ENCODE results near the gene HOMER2.

GRCh38 chr15:82870727-82871320, 81.7 kb downstream of the HOMER2 start:
- TF ChIP-seq, protein P1, sequence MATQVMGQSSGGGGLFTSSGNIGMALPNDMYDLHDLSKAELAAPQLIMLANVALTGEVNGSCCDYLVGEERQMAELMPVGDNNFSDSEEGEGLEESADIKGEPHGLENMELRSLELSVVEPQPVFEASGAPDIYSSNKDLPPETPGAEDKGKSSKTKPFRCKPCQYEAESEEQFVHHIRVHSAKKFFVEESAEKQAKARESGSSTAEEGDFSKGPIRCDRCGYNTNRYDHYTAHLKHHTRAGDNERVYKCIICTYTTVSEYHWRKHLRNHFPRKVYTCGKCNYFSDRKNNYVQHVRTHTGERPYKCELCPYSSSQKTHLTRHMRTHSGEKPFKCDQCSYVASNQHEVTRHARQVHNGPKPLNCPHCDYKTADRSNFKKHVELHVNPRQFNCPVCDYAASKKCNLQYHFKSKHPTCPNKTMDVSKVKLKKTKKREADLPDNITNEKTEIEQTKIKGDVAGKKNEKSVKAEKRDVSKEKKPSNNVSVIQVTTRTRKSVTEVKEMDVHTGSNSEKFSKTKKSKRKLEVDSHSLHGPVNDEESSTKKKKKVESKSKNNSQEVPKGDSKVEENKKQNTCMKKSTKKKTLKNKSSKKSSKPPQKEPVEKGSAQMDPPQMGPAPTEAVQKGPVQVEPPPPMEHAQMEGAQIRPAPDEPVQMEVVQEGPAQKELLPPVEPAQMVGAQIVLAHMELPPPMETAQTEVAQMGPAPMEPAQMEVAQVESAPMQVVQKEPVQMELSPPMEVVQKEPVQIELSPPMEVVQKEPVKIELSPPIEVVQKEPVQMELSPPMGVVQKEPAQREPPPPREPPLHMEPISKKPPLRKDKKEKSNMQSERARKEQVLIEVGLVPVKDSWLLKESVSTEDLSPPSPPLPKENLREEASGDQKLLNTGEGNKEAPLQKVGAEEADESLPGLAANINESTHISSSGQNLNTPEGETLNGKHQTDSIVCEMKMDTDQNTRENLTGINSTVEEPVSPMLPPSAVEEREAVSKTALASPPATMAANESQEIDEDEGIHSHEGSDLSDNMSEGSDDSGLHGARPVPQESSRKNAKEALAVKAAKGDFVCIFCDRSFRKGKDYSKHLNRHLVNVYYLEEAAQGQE (IDR thresholded peaks at IDR 0.05; ENCODE audit: unreplicated experiment) = no peak
- no peak for TF ChIP-seq CREB1 (CRISPR knock-in tag; IDR thresholded peaks at IDR 0.05; ENCODE audit: low read depth)
- no peak for TF ChIP-seq CTCF (conservative IDR thresholded peaks at IDR 0.05; ENCODE audit: low read depth in 2 of 2)

Data from GM23338 (cell line).